HepG2 (cell line): ENCODE measurements around the gene SLC27A1. TPM values are rescaled to one million over a fixed set of nuclear protein-coding genes. Genes with fewer than 3 reads are reported as not detected.

Experiments used
- ARNTL ChIP-seq: sonication (generic); formaldehyde crosslinking; IDR thresholded peaks from 2 replicates; pipeline ENCODE4 v1.4.0; 2020; ENCODE audit warnings: mild to moderate bottlenecking, missing genetic modification reagents
- CCDC6 ChIP-seq: sonication (generic); formaldehyde crosslinking; IDR thresholded peaks from 2 replicates; pipeline ENCODE4 v1.8.1; 2022; ENCODE audit warnings: mild to moderate bottlenecking, missing genetic modification reagents, moderate library complexity
- HOXA3 ChIP-seq: sonication (generic); formaldehyde crosslinking; IDR thresholded peaks from 2 replicates; pipeline ENCODE4 v1.5.0; 2020; ENCODE audit warnings: missing genetic modification reagents
- MEF2D ChIP-seq: sonication (generic); formaldehyde crosslinking; IDR thresholded peaks from 2 replicates; pipeline ENCODE4 v1.5.1; 2020; ENCODE audit warnings: mild to moderate bottlenecking, missing genetic modification reagents
- SMYD3 ChIP-seq: sonication (generic); formaldehyde crosslinking; IDR thresholded peaks from 2 replicates; pipeline ENCODE4 v1.8.1; 2023; ENCODE audit warnings: mild to moderate bottlenecking, missing genetic modification reagents
- SNAPC4 ChIP-seq: sonication (generic); formaldehyde crosslinking; IDR thresholded peaks from 2 replicates; pipeline ENCODE4 v1.4.0; 2020; ENCODE audit warnings: mild to moderate bottlenecking, missing genetic modification reagents
- TCF7L2 ChIP-seq: IDR thresholded peaks from 2 replicates; pipeline ENCODE4 v1.6.1; 2011; ENCODE audit warnings: mild to moderate bottlenecking, low read depth, low read length, moderate library complexity
- ZBTB2 ChIP-seq: sonication (generic); formaldehyde crosslinking; IDR thresholded peaks from 2 replicates; pipeline ENCODE4 v1.8.0; 2022; ENCODE audit warnings: low read depth, missing genetic modification reagents
- ZFP41 ChIP-seq: sonication (generic); formaldehyde crosslinking; IDR thresholded peaks from 2 replicates; pipeline ENCODE4 v1.4.0; 2020; ENCODE audit warnings: mild to moderate bottlenecking, missing genetic modification reagents, borderline replicate concordance
- ZNF672 ChIP-seq: sonication (generic); formaldehyde crosslinking; IDR thresholded peaks from 2 replicates; pipeline ENCODE4 v1.8.1; 2022; ENCODE audit warnings: missing genetic modification reagents
- polyA plus RNA-seq, 8 experiments: library from polyadenylated mRNA; depleted of rRNA in 3 of 8; stranded (reverse) in 7 of 8; unstranded in 1 of 8; fragments of >200 nt; fragmentation: Illumina TruSeq in 4 of 8; extraction: Trizol in 4 of 8; gene quantifications; 2 replicates each; pipeline versions ENCODE4 v1.2.1 to v1.2.3, GENCODE V29; 2011 to 2016; ENCODE audit warnings: low read depth in 4 of 8, missing spikeins in 1 of 8, mixed read lengths in 1 of 8; ENCODE audit not compliant: insufficient read depth in 1 of 8
- total RNA-seq, 5 experiments: library from RNA; depleted of rRNA; stranded (reverse); fragments of >200 nt; fragmentation: Illumina TruSeq; extraction: Trizol; gene quantifications; 2 replicates each; pipeline ENCODE4 v1.2.3, GENCODE V29; 2016; ENCODE audit warnings: low read depth in 1 of 5

Gene SLC27A1
- total and polyA plus RNA-seq, 2 of the 13 experiments (the other 11 are each of a cell fraction or from before 2014, with no cell fraction given) = 4.1 to 8.8 TPM

GRCh38 chr19:17488593-17489391 lies 18.5 kb downstream of the SLC27A1 start (continued):
- no peak for TF ChIP-seq SNAPC4 (CRISPR knock-in tag)
- no peak for TF ChIP-seq ZFP41 (CRISPR knock-in tag)
- no peak for TF ChIP-seq ZNF672 (CRISPR knock-in tag)
- TF ChIP-seq MEF2D (CRISPR knock-in tag) = no peak
- no peak for TF ChIP-seq CCDC6 (CRISPR knock-in tag)
- no peak for TF ChIP-seq SMYD3 (CRISPR knock-in tag)
- TF ChIP-seq TCF7L2 = no peak
- 0 out of 2 replicates have a peak, but pooled peaks have one; percentile 16 for TF ChIP-seq ARNTL
- peak; percentile 49; the same call in 1 of the 2 replicates for TF ChIP-seq HOXA3 (CRISPR knock-in tag)
- TF ChIP-seq ZBTB2 (CRISPR knock-in tag) = no peak
